GM23248 (cell line): ENCODE data around the gene TMEM131L.

ENCODE experiments used
- EZH2 ChIP-seq: fragments of 200-600 bp; sonication (generic); IDR thresholded peaks from 2 replicates; pipeline ENCODE4 v1.6.1; 2018; ENCODE audit warnings: antibody characterized with exemption, mild to moderate bottlenecking; ENCODE audit not compliant: insufficient read depth, poor library complexity, severe bottlenecking
- EZH2phosphoT487 ChIP-seq: fragments of 200-600 bp; sonication (generic); IDR thresholded peaks from 2 replicates; pipeline ENCODE4 v1.6.1; 2018; ENCODE audit warnings: antibody characterized with exemption, moderate library complexity, mild to moderate bottlenecking, low read depth; ENCODE audit not compliant: insufficient read depth

GRCh38 chr4:153535772-153536513, 69.8 kb downstream of the TMEM131L start:
- TF ChIP-seq EZH2 (no peak), EZH2phosphoT487 (no peak)
